Measurements from ENCODE around the gene GOLGA6L6.
"Not testable (repeated sequence)": the region's sequence is repeated elsewhere in the genome, so short reads cannot be mapped to it uniquely, and the experiment has no call there.

GRCh38 chr15:20489320-20489719 lies 52.3 kb downstream of the GOLGA6L6 start:
- TF ChIP-seq, protein P1, sequence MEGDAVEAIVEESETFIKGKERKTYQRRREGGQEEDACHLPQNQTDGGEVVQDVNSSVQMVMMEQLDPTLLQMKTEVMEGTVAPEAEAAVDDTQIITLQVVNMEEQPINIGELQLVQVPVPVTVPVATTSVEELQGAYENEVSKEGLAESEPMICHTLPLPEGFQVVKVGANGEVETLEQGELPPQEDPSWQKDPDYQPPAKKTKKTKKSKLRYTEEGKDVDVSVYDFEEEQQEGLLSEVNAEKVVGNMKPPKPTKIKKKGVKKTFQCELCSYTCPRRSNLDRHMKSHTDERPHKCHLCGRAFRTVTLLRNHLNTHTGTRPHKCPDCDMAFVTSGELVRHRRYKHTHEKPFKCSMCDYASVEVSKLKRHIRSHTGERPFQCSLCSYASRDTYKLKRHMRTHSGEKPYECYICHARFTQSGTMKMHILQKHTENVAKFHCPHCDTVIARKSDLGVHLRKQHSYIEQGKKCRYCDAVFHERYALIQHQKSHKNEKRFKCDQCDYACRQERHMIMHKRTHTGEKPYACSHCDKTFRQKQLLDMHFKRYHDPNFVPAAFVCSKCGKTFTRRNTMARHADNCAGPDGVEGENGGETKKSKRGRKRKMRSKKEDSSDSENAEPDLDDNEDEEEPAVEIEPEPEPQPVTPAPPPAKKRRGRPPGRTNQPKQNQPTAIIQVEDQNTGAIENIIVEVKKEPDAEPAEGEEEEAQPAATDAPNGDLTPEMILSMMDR (IDR thresholded peaks at IDR 0.05), result not testable (repeated sequence)
- not testable (repeated sequence) for TF ChIP-seq EZH2phosphoT487, EZH2 (IDR thresholded peaks at IDR 0.05)
